H1 (cell line): ENCODE results near the gene VSTM4. TPM values are rescaled to one million over a fixed set of nuclear protein-coding genes. Genes with fewer than 3 reads are reported as not detected.

ENCODE experiments used
- CHD1 ChIP-seq: IDR thresholded peaks from 2 replicates; pipeline ENCODE4 v1.6.1; 2012; ENCODE audit warnings: low read depth, low read length, improper control_type of control experiment
- KDM1A ChIP-seq: fragments of 200-600, 300-600 bp; sonication (generic); IDR thresholded peaks from 2 replicates; pipeline ENCODE4 v1.7.1; 2016; ENCODE audit warnings: mild to moderate bottlenecking, low read length, borderline replicate concordance
- NRF1 ChIP-seq: IDR thresholded peaks from 2 replicates; pipeline ENCODE4 v1.6.1; 2011; ENCODE audit warnings: mild to moderate bottlenecking, low read depth, low read length, improper control_type of control experiment
- RFX5 ChIP-seq: IDR thresholded peaks from 2 replicates; pipeline ENCODE4 v1.6.1; 2011; ENCODE audit warnings: low read depth, low read length, improper control_type of control experiment, borderline replicate concordance
- TAF1 ChIP-seq: IDR thresholded peaks from 2 replicates; pipeline ENCODE4 v1.6.1; 2011; ENCODE audit warnings: mild to moderate bottlenecking, low read depth, low read length
- YY1 ChIP-seq: IDR thresholded peaks from 2 replicates; pipeline ENCODE4 v1.6.1; 2011; ENCODE audit warnings: low read depth, mild to moderate bottlenecking, low read length
- ZNF274 ChIP-seq: IDR thresholded peaks from 2 replicates; pipeline ENCODE4 v1.7.0; 2012; ENCODE audit warnings: low read length, borderline replicate concordance; ENCODE audit errors: extremely low read depth
- polyA plus RNA-seq, 7 experiments: library from polyadenylated mRNA; depleted of rRNA in 3 of 7; stranded (reverse) in 5 of 7; unstranded in 2 of 7; fragments of >200 nt in 5 of 7; fragments of 200-250 nt in 2 of 7; gene quantifications; 1 replicate in 5 of 7; 2 replicates in 1 of 7; 4 replicates in 1 of 7; pipeline versions ENCODE4 v1.2.1 to v1.2.3, GENCODE V29; 2011 to 2013; ENCODE audit warnings: missing spikeins in 2 of 7, mixed read lengths in 2 of 7
- total RNA-seq: library from RNA; stranded (reverse); fragmentation: NEBNext Ultra II Directional; extraction: Animal tissue kit (Norgen Biotek cat#: 25700); gene quantifications from 2 replicates; pipeline ENCODE4 v1.2.1, GENCODE V29; 2021

The VSTM4 gene
- total and polyA plus RNA-seq, 2 of the 8 experiments (the other 6 are each of a cell fraction or from before 2014, with no cell fraction given), result 0.48 to 0.73 TPM

- TF ChIP-seq KDM1A (no peak), RFX5 (no peak), YY1 (no peak), TAF1 (no peak), CHD1 (no peak), NRF1 (no peak), ZNF274 (no peak)
Observed at GRCh38 chr10:49091450-49092210, 23.7 kb downstream of the VSTM4 start (continued).
